GM18520 (cell line): Measurements from ENCODE around the gene SEPTIN14.
A peak's percentile ranks its signal among the peaks of the same experiment; 100 is the strongest.
"Not testable (repeated sequence)": the region's sequence is repeated elsewhere in the genome, so short reads cannot be mapped to it uniquely, and the experiment has no call there.

Experiments
- ATAC-seq: cut with Tn5 transposase; IDR thresholded peaks from one replicate; pipeline ENCODE4 v1.9.1; 2021; ENCODE audit not compliant: unreplicated experiment

SEPTIN14 gene

DNA sequence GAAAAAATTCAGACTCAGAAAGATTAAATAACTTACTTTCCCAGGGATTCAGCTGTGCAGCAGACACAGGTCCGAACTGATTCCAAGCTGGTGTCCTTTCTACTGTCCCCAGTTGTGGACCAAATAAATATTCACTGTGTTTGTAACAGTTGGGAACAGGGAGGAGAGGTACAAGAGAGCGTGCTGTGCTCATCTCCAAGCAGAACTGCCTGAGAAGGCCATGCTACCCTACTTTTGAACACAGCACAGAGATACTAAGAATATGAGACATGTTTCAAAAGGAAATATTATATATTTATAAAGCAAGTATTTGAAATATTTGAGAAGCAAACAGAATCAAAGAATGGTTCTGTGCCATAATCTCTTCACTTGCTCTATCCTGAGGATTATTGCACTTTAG lies at the start of gene SEPTIN14:
Gene SEPTIN14 (minus strand): TSS at position 101 of the 400 bp plus-strand sequence. CDS start 756 bp downstream, outside the sequence.
- ATAC-seq, result not testable (repeated sequence)

DNA sequence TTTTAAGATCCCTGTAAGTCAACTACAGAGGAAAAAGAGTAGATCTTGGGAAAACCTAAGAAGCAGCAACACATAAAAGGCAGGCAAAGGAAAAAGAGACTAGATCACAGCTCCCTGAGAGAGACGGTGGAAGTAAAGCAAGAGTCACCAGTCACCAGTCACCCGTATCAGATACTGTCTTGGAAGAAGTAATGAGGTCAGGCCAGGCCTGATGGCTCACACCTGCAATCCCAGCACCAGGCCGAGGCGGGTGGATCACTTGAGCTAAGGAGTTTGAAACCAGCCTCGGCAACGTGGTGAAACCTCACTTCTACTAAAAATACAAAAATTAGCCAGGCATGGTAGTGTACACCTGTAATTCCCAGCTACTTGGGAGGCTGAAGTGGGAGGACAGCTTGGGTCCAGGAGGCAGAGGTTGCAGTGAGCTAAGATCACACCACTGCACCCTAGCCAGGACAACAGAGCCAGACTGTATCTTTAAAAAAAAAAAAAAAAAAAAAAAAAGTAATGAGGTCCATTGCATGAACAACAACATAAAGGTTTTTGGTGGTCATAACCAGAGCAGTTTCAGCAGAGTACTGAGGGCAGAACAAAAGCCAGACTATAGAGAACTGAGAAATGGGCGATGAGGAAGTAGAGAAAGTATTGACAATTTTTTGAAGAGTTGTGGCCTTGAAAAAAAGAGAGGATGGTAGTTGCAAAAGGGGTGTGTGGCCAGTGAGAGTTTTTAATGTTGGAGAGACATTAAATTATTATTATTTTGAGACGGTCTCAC lies 41.6 kb upstream of the SEPTIN14 start:
- ATAC-seq, result peak; percentile 78

DNA sequence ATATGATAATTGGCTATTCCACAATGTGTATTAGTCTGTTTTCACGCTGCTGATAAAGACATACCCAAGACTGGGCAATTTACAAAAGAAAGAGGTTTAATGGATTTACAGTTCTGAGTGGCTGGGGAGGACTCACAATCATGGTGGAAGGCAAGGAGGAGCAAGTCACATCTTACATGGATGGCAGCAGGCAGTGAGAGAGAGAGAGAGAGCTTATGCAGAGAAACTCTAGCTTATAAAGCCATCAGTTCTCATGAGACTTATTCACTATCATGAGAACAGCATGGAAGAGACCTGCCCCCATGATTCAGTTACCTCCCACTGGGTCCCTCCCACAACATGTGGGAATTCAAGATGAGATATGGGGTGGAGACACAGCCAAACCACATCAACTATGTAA lies 38.5 kb upstream of the SEPTIN14 start:
- ATAC-seq, result not testable (repeated sequence)

DNA sequence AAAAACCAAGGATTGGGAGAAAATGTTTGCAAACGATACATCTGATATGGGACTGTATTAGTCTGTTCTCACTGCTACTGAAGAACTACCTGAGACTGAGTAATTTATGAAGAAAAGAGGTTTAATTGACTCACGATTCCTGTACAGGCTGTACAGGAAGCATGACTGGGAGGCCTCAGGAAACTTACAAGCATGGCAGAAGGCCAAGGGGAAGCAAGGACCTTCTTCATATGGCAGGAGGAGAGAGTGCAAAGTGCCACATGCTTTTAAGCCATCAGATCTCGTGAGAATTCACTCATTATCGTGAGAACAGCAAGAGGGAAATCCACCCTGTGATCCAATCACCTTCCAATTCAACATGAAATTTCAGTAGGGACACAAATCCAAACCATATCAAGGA lies 35.7 kb upstream of the SEPTIN14 start:
- no peak for ATAC-seq

DNA sequence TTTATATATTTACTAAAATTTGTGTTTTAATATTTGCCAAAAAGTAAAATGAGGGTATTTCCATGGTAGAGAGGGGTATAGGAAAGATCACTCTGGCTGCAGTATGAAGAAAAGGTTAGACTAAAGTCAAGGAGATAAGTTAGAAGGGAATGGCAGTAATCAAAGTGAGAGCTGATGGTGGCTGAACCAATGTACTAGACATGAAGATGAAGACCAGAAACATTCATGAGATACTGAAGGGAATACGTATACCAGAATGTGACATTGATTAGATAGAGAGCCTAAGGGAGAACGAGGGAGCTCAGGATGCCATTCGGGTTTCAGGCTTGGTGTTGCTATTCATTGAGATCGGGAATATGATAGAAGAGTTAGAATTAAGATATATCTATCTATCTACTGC lies 32.5 kb upstream of the SEPTIN14 start:
- ATAC-seq, result no peak

DNA sequence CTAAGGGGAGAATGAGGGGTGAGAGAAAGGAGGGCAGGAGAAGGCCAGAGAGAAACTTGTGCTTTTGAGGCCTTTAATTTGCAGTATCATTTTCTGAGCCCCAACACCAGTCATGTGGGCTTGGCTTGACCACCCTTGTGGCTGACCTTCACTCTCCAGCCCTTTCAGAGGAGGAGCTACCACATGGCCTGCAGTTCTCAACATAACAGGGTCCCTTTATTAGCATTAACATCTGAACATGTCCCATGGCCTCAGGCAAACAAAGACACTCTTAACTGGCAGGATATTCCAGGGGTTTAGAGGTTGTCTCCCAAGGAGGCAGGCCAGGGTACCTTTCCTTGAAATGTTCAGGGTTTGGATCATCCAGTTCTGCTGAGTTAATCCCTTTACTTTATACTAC lies 31.4 kb upstream of the SEPTIN14 start:
- no peak for ATAC-seq

DNA sequence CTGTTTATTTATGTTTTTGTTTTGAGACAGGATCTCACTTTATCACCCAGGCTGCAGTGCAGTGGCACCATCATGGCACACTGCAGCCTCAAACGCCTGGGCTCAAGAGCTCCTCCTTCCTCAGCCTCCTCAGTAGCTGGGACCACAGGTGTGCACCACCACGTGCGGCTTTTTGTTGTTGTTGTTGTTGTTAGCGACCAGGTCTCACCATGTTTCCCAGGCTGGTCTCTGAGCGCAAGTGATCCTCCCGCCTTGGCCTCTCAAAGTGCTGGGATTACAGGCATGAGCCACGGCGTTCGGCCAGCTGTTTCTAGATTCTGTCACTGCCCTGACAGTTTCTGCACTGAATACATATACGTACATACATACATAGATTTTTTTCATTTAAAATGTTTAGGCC lies 25.8 kb upstream of the SEPTIN14 start:
- ATAC-seq, result not testable (repeated sequence)

DNA sequence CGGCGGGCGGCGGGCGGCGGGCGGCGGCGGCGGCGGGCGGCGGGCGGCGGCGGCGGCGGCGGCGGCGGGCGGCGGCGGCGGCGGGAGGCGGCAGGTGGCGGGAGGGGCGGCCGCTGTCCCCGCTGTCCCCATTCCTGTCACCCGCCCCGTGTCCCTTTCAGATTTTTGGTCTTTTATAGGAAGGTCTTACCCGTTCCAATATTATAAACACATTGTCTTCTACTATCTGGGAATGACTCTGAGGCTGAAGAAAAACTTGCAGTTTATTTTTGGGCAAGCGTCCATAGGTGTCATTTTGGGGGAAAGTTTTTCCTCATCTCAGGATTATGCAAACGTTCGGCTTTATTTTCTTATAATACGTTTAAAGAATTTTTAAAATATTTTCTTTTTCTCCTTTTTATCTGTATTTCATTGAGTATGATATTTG lies 25.3 kb upstream of the SEPTIN14 start:
- ATAC-seq, result no peak

DNA sequence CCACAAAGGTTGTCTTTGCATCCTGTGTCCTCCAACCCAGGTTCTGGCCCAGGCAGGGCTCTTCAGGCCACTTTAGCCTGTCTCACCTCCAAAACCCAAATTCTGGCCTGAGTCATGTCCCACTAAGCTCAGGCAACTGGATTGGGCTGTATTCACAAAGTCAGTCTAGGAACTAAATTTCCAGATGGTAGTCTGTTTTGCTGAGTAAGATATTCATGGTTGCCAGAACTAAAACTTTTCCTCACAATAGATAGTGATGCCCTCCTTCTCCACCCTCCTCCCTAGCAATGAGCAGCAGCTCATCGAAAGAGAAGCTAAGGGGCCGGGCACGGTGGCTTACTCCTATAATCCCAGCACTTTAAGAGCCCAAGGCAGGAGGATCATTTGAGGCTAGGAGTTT lies 21.8 kb upstream of the SEPTIN14 start:
- ATAC-seq, result no peak

DNA sequence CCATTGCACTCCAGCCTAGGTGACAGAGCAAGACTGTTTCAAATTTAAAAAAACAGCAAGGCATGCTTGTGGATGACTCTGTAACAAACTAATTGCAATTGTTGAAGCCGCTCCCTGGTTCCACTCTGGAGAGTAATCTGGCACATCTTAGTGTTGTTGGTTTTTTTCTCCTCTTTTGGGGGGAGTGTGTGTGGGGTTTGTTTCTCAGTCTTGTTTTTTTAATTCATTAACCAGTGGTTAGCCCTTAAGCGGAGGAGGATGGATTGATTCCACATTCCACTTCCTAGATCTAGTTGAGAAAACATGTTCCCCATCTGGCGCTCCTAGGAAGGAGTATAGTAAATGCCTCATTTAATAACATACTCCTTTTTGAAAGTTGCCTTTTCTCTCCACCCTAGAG lies 16.1 kb upstream of the SEPTIN14 start:
- ATAC-seq, result no peak

DNA sequence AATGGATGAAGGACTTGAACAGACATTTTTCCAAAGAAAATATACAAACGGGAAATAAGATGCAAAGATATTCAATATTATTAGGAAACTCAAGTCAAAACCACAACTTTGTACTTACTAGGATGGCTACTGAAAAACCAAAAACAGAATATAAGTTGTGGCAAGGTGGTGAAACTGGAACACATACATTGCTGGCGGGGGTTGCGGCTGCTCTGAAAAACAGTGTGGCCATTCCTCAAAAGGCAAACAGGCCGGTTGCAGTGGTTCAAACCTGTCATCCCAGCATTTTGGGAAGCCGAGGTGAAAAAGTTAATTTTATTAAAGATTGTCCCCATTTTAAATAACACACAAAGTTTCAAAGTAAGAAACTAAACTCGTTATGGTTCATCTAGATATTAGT lies 14.8 kb upstream of the SEPTIN14 start:
- ATAC-seq, result no peak

DNA sequence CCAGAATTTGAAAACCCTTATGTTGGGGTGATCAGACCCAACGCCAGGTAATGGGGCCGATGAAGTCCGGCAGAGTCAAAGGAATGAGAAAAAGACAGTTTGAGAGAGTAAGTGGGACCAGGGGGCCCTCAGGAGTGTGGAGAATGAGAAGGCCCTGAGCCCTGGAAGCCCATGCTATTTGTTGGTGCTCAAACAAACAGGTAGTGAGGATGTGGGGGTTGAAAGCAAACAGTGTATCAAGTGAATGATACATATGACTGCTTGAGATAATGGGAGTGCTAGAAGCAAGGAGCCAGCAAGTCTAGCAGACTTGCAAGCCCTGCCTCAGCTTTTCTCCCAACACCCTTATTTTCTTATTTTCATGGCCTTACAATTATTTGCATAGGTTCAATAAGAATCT lies 11.2 kb upstream of the SEPTIN14 start:
- no peak for ATAC-seq

DNA sequence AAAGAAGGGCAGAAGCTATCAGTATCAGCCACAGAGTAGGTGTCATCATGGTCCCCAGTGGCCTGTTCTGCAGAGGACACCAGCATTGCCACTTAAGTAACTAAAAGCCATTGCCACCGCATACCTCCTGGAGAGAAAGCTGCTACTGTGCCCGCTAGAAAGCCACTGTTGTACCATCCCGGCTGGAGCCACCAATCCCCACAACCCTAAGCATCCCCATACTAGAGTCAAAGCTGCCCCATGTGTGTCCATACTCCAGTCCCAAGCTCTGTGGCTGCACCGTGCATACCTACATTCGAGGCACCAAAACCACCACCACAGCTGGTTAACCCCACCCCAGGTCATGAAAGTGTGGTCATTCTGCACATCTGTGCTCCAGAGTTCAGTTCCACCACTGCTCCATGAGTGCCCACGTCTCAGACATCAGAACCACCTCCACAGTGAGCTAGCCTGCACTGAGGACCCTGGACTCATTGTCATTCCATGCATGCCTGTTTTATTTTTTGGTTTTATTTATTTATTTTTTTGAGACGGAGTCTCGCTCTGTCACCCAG lies 9.5 kb upstream of the SEPTIN14 start:
- no peak for ATAC-seq

DNA sequence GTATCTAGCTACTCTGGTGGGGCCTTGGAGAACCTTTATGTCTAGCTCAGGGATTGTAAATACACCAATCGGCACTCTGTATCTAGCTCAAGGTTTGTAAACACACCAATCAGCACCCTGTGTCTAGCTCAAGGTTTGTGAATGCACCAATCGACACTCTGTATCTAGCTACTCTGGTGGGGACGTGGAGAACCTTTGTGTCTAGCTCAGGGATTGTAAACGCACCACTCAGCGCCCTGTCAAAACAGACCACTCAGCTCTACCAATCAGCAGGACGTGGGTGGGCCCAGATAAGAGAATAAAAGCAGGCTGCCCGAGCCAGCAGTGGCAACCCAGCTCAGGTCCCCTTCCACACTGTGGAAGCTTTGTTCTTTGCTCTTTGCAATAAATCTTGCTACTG lies 6.4 kb upstream of the SEPTIN14 start:
- ATAC-seq, result not testable (repeated sequence)

DNA sequence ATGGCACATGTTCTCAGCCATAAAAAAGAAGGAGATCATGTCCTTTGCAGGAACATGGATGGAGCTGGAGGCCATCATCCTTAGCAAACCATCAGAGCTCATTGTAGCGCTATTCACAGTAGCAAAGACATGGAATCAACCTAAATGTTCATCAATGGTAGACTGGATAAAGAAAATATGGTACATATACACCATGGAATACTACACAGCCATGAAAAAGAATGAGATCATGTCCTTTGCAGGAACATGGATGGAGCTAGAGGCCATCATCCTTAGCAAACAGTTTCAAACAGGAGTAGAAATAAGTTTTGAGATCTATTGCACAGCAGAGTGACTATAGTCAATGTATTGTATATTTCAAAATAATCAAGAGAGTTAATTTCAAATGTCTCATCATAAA lies 17.4 kb downstream of the SEPTIN14 start:
- ATAC-seq, result not testable (repeated sequence)

DNA sequence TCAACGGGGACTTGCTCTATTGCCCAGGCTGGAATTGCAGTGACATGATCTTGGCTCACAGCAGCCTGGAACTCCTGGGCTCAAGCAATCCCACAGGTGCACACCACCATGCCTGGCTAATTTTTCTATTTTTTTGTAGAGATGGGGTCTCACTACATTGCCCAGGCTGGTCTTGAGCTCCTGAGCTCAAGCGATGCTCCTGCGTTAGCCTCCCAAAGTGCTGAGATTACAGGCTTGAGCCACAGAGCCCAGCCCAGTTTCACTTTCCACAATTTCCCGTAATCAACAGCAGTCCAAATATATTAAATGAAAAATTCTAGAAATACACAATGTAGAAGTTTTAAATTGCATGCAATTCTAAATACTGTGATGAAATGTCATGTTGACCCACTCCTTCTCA lies 24.0 kb downstream of the SEPTIN14 start:
- no peak for ATAC-seq

DNA sequence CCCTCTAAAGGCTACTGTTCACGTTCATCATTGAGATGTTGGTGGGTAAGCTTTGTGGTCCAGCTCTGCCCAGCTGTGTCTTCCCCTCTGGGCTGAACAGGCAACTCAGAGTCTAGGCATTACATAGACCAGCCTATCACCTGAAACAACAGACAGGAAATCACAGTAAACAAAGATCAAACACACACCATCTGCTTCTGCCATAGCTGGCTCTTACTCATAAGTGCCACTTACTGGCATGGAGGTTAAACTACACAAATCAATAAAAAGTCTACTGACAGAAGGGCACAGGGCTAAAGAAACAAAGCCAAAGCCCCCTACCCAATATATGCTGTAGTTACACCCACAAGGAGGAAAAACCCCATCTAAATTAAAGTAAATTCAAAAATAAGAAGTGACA lies 35.0 kb downstream of the SEPTIN14 start:
- no peak for ATAC-seq

DNA sequence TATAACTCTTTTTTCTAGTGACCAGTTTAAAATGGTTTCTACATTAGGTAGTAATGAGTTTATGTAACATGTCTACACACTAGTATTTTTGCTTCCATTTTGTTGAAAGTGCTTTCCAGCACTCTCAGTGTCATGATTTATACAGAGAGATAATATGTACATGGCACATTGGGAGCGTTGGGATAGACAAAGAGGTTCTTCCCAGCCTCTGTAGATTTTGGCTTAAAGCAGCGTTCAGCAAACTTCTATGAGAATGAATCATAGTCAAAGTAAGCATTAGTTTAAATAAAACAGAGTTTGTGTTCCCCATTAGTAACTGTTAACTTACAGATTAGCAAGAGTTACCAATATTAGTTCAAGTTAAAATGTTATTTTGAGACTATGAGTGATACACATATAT lies 43.9 kb downstream of the SEPTIN14 start:
- ATAC-seq, result no peak

DNA sequence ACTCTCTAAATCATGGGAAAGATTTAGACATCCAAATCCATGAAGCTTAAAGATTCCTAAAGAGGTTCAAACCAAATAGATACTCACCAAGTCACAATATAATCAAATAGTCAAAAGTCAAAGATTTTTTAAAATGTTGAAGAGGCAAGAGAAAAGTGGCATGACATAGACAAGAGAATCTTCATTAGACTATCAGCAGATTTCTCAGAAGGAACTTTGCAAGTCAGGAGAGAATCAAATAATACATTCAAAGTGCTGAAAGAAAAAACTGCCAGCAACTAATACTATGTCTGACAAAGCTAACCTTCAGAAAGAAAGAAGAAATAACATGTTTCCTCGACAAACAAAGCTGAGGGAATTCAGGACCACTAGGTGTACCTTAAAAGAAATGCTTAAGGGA lies 65.3 kb downstream of the SEPTIN14 start:
- ATAC-seq, result not testable (repeated sequence)

DNA sequence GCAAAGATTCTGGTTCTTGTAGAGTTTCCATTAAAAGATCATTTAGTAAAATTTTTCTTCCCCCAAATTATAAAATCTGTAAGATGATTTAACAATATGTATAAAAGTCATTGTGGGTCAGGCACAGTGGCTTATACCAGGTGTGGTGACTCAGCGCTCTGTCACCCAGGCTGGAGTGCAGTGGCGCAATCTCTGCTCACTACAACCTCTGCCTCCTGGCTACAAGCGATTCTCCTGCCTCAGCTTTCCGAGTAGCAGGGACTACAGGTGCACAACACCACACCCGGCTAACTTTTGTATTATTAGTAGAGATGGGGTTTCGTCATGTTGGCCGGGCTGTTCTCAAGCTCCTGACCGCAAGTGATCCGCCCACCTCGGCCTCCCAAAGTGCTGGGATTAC lies 68.0 kb downstream of the SEPTIN14 start:
- no peak for ATAC-seq

DNA sequence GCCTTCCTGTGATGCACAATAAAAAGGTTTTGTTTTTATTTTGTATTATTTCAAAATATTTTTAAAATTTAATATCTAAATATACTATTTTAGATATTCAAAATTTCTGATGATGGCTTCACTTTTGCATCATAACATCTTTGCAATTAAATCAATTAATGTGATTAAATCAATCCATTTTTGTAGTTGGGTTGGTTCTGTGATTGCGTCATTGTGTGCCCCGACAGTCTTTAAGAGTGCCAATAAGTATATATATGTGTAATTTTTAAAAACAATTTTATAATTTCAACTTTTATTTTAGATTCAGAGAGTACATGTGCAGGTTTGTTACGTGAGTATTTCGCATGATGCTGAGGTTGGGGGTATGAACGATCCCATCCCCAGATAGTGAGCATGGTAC lies 70.5 kb downstream of the SEPTIN14 start:
- no peak for ATAC-seq

DNA sequence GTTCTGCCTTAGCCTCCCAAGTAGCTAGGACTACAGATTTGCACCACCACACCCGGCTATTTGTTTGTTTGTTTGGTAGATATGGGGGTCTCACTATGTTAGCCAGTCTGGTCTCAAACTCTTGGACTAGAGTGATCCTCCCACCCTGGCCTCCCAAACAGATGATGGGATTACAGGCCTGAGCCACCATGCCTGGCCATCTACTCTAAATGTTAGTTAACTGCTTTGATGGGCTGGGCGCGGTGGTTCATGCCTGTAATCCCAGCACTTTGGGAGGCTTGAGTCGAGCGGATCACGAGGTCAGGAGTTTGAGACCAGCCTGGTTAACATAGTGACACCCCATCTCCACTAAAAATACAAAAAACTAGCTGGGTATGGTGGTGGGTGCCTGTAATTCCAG lies 74.8 kb downstream of the SEPTIN14 start:
- no peak for ATAC-seq

DNA sequence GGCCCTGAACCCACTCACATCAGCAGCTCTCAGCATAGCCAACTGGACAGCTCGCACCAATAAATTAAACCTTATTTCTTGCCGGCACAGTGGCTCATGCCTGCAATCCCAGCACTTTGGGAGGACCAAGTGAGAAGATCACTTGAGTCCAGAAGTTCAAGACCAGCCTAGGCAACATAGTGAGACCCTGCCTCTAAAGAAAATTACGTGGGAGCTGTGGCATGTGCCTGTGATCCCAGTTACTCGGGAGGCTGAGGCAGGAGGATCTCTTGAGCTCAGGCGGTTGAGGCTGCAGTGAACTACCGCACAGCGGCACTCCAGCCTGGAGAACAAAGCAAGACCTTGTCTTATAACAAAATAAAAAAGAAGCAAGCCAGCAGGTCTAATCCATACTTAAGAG lies 75.7 kb downstream of the SEPTIN14 start:
- no peak for ATAC-seq
